Stimulated activated naive CD4-positive, alpha-beta T cell treated with Interleukin-2 at 50 U/mL for 16 hours (primary cell): ENCODE results near the gene MESD.
A peak's percentile ranks its signal among the peaks of the same experiment; 100 is the strongest.

Experiments
- DNase-seq: peaks from one replicate; lab custom pipeline; 2025; lab: John Stamatoyannopoulos, UW

MESD gene

DNA sequence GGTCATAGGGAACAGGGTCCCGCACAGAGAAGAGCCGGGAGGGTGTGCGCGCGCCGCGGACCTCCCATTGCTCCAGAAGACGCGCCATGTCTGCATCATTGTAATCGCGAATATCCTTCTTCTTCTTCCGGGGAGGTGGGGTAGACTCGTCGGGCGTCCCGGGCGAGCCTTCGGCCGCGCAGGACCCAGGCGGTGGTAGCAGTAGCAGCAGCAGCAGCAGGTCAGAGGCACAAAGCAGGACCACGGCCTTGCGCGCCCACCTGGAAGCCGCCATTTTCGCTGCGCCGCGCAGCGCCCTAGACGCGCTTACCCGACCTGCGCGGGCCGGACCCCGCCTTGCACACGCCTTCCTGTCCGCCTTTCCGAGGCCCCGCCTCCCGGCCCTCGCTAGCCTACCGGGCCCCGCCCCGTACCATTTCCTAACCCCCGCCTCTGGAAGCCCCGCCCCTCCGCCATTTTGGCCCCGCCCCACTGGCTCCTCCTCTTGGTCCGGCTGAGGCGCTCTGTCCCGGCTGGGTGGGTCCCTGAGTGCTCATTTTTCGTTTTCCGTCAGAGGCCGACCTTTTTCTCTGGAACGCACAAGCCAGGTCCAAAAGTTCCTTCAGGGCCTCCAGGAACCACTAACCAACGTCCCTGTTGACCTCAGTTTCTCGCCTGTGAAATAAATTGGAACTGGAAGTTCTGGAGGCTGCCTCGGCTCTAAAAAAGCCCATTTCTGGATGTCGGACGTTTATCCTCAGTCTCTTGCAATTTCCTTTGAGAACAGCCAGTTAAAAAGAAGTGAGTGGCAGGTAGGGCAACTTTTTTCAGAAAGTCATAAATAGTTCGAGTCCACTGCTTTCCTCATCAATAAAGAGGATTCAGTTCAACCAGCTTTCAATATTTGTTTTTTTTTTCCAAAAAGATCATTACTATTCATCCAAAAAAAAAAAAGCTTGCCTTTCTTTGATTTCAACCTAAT lies at the start of gene MESD:
Gene MESD, minus strand, starts transcription at position 302 of the 961 bp plus-strand sequence. Its CDS starts 28 bp downstream, at position 274.
- DNase-seq: peak; percentile 95

DNA sequence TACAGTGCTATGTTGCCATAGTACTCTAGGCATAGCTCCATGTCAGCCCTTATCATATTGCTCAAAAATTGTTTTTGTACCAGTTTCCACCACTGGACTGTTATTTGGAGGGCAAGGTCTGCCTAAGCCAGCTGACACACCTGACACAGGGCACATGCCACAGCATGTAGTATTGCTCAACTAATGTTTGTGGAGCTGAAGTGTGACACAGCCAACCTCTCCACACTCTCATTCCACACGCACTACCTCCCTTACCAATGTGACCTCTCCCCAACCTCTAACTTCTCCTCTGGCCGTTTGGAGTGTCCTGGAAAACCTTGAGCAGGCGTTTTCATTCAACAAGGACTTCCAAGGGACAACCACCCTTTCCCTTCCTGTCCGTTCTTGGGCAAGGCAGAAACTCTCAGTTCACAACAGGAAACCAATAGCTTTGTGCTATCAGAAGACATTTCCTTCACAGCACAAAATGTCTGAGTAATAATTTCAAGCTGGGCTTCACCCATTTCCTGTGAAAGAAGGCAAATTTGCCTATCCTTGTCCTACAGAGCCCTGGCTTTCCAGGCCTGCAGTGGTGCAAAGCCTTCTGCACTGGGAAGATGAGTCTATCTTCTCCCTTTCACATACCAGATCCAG lies 49.5 kb upstream of the MESD start:
- no peak for DNase-seq

DNA sequence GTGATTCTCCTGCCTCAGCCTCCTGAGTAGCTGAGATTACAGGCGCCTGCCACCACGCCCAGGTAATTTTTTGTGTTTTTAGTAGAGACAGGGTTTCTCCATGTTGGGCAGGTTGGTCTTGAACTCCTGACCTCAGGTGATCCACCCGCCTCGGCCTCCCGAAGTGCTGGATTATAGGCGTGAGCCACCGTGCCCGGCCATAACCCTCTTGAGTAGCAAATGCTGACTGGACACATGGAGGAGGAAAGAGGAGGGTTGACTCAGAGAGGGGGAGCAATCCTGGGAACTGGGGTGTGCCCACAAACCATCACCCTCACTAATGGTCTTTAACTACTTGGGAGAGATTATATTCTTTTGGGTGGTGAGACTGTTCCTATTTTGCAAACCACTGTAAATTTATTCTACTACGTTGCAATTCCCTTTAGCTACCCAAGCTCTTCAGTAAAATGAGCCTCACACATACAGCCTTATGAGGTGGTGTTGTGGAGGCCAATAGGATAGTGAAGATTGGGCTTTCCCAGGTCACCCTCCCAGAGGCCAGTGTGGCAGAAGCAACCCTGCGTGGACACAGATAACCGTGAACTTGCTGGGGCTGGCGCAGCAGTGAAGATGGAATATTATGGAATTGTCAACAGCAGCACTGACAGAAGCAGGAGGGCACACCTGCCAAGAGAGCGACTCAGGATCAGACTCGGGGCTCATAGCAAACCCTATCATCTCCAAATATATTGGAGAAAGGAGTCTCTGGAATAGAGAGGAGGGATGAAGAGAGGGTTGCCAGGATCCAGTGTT lies 48.5 kb upstream of the MESD start:
- no peak for DNase-seq

DNA sequence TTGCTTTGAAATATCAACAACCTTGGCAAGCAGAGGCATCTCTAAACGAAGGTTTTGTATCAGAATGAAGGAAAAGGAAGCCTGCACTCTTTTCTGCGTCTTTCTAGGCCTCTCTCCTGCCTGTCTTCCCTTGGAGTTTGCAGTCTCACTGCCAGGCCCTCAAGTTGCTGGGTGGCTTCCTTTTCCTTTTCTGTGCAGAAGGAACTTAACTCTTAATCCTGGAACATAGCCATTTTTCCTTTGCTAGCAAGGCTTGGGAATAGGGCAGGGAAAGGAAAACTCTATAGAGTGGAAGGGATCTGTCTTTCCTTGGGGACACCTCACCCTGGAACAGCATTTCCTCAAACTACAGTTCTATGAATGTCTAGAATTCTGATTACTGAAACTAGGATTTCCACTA lies 43.9 kb upstream of the MESD start:
- no peak for DNase-seq

DNA sequence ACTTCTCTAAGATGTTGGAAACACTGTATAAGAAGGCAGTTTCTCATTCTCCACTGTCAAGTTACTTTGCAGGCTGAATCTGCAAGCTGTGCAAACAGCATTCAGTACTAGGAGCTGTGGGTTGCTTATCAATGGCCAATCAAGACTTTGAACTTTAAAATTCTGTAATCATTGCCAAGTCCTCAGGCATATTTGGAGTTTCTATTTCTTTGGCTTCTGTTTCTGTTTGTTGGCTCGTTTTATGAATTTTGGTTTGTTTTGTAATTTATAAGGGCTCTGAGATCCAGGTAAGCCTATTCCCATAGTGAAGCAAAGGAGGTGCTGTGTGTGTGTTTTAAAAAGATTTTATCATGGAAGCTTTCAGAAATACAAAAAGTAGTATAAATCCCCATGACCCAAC lies 43.2 kb upstream of the MESD start:
- DNase-seq: no peak

DNA sequence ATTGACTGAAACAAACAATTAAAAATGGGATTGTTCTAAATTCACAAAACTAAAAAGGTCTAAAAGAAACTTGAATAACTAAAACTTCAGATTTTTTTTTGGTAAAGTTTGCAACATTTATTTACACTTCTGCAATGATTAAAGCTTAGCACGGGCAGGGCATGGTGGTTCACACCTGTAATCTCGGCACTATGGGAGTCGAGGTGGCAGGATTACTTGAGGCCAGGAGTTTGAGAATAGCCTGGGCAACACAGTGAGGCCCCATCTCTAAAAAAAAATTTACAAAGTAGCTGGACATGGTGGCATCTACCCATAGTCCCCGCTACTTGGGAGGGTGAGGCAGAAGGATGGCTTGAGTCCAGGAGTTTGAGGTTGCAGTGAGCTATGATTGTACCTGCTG lies 42.7 kb upstream of the MESD start:
- DNase-seq: no peak

DNA sequence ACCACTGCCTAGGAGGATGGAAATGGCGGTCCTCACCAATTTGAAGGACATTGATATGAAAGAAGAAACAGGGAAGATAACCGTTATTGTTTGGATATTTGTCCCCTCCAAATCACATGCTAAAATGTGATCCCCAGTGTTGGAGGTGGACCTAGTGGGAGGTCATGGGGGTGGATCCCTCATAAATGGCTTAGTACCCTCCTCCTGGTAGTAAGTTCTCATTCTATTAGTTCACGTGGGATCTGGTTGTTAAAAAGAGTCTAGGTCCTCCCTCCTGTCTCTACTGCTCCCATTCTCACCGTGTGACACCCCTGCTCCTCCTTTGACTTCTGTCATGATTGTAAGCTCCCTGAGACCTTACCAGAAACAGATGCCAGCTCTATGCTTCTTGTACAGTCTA lies 41.6 kb upstream of the MESD start:
- DNase-seq: no peak

DNA sequence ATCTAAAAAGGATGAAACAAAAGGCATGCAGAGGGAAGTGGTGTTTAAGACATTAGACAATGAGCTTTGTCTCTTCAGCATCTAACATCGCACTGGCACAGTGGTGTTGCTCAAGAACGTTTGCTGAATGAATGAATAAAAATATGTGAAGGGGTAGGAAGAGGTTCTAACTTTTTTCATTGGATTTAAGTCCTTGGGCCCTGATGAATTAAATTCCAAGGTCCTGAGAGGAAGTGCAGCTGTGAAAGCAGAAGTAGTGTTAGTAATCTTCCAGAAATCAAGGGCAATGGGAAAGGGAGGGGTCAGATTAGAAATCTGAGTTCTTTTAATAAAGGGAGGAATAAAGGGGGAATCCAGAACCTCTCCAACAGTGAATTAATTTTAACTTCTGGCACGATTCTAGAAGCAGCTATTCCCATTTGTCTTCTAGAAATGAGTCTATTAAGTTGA lies 40.7 kb upstream of the MESD start:
- no peak for DNase-seq

DNA sequence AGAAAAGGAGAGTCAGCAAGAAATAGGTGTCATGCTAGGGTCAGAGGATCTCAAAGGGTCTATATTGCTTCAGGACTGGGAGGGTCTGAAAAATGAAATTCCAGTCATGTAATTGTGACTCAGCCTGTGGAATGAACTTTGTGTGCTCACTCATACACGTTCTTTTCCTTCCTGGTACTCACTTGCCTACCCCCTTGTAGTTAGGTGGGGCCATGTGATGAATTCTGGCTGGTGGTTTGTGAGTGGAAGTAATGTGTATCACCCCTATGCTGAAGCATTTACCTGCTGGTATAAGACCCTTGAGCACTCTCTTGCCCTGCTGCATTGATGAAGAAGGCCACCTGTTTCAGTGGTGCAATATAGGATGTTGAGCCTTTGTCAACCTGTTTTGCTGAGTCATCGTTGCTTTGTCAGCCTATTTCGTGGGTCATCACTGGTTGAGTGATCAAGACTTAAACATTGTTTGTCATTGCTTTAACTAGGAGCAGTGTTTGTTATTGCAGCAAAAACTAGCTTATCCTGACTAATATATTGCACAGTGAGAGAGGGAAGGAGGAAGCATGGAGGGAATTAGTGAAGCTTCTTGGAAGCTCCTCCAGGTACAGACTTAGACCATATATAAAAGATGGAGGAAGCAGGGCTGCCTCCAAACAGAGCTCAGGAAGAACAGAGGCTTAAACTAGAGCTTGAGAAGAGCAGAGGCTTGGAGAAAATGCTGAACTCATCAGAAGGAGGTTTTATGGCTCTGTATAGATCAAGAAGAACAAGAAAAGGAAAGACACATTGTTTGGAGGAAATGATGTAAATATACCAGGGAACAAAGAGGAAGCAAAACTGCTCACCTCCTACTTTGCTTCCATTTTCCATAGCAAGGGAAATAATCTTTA lies 40.0 kb upstream of the MESD start:
- DNase-seq: no peak

DNA sequence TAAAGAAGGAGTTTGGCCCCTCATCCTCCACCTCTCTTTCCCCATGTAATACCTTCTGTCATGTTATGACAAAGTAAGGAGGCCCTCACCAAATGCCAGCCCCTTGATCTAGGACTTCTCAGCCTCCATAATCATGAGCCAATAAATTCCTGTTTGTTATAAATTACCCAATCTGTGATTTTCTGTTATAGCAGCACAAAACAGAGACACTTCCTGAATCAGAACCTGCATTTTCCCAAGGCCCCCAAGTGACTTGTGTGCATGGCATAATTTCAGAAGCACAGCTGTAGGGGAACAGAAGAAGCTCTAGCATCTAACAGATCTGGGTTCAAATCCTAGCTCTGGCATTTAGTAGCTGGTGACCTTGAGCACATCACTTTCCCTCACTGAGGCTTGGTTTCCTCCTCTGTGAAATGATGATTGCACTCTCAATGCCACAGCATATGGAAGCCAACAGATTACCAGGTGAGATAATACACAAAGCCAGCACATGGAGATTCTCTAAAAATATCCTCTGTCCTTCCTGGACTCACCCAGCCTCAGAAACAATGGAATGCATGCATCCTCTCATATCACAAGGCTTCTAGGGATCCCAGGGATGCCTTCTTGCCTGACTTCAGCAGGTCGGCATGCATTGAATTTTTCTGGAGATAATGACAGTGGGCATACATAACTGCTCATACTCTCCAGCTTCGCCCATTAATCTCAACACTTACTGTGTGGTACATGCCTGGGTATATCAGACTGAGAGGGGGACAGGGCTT lies 37.4 kb upstream of the MESD start:
- no peak for DNase-seq

DNA sequence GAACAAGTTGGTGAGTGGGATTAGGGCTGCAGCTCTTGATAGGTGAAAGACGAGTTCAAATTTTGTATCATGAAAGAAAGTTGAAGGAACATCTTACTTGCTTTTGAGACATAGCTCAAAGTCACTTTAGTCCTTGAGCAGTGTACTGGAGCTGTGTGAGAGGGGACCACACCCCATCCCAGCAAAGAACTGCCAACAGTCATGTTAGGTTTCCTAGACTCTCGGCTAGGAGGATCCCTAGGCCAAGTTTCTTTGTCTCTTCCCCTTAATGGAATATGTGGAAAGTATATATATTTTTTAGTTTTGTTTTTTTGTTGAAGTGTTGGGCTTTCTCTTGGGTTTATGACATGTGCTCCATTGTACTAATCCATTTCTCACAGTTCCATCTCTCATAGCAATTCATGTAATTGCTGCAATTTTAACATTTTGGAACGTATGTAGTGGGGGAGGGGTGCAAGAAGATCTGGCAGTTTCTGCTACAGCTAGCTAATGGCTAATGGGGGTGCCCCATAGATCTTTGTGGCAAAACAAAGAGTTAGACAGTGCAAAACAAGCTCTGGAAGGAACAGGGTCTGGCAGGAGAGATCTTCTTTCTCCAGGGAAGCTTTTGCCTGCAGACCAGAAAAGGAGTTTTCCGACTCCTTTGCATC lies 36.2 kb upstream of the MESD start:
- no peak for DNase-seq

DNA sequence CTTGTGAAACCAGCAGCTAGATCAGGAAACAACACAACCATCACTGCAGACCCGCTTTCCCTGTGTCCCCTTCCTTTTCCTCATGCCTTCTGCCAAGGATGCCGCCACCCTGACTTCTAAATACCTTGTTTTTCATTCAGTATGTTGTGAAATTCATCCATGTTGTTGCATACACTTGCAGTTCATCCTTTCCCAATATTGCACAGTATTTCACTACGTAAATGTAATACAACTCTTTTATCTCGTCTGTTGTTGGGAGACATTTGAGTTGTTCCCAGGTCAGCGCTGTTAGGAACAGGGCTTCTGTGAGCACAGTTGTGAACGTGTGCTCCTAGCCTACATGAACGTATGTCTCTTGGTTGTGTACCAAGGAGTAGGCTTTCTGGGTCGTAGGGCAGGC lies 35.3 kb upstream of the MESD start:
- no peak for DNase-seq

DNA sequence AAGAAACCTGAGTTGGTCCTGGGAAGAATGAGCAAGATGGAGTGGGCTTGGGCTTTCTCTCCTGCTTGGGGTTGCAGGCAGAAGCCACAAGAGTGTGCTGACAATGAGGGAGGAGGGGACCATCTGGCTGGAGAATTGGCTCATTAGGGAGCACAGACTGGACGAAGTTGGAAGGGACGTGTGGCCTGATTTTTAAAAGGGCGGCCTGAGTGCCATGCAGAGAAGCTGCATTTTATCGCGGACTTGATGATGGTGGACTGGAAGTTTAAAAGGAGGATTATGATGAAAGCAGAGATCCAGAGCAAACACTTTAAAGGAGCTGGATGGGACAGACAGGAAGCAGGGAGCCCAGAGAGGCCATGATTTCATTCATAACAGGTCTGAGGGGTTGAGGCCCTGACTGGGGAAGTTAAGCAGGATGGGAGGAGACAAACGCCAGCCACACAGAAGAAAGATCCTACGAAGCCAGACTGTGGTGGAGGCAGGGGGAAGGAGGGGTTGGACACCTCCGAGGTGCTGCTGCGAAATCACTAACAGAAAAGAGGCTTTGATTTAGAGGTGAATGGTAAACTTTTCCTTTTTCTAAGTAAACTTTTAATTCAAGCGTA lies 34.8 kb upstream of the MESD start:
- no peak for DNase-seq

DNA sequence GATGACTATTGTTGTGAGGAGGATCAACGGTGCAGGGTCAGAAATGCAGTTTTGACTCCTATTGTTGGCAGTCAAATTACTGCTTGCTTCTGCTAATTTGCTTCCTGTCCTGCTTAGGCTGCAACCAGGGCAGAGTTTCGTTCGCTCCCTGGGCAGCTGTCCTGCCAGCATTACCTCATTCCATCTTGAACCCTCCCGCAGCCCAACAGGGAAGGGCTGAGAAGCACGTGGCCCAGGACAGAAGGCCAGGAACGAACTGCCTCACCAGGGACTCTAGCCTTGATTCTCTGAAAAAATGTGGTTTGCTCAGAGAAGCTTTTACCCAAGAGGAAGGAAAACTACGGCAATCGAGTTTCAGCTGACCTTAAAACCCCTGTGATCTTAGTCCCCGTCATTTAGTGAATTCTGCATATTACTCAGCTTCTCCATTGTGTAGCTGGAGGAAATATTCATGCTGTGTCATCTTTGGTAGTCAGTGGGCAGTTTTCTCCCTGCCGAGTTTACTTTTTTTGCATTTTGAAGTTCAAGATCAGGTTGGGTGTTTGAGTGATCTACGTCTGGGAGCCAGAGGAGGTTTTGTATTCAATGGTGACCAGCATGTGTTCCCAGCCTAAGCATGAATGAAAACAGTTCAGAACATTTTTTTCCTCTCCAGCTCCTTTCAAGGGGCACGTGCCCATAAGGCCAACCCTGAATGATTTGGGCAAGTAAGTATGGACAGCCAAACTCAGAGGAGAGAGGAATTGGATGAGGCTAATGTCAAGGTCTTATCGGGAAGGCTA lies 34.1 kb upstream of the MESD start:
- no peak for DNase-seq

DNA sequence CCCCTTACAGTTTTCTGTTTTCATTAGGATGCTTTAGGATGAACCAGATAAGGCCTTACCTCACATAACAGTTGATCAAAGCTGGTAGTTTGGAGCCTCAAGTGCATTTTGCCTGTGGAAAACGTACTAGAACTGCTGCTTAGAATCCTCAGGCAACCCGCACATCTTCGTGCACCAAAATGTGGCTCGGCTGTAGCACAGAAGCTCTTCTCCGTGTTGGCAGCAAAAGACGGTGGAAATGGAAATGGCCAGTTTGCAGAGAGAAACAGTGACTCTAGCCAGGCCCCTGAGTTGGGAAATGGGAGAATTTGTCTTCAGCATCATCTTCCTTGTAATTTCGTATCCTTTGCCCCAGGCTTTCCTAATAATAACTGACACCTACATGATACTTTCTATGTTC lies 31.7 kb upstream of the MESD start:
- no peak for DNase-seq

DNA sequence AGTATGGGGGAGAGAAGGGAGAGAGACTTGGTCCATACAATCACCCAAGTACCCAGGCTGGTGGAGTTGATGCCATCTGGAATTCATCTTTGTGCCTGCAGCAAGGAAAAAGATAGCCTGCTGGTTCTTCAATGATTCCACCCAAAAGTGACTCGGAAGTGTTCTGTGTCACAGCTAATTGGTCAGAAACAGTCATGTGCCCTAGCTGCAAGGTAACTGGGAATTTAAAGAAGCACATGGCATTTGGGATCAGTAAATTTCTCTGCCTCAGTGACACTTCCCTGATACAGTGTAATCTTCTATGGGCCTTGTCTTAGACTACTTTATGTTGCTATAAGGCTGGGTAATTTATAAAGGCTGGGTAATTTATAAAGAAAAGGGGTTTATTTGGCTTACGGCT lies 28.6 kb upstream of the MESD start:
- no peak for DNase-seq

DNA sequence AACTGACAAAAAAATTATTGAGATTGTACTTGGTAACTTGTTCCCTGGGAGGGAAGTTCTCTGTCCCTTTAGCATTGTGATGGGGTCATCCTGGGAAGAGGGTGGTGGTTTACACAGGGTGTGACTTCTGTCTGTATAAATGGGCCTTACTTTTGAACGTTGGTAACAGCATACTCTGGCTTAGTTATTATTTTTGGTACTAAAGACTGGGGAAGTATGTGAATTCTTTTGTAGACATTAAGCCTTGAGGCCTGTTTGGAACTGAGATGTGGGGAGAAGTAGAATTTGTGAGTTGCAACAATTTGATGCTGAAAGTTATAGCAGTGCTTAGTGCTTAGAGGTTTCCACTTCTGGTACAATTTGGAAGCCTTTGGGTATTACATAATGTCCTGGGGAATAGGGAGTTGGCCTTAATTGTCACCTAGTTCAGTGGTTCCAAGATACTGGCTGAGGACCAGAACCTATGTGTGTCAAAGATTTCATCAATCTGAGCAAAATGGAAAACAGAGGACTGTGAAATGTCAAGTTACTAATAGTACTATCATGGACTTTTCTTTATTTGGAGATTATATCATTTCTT lies 27.0 kb upstream of the MESD start:
- no peak for DNase-seq

DNA sequence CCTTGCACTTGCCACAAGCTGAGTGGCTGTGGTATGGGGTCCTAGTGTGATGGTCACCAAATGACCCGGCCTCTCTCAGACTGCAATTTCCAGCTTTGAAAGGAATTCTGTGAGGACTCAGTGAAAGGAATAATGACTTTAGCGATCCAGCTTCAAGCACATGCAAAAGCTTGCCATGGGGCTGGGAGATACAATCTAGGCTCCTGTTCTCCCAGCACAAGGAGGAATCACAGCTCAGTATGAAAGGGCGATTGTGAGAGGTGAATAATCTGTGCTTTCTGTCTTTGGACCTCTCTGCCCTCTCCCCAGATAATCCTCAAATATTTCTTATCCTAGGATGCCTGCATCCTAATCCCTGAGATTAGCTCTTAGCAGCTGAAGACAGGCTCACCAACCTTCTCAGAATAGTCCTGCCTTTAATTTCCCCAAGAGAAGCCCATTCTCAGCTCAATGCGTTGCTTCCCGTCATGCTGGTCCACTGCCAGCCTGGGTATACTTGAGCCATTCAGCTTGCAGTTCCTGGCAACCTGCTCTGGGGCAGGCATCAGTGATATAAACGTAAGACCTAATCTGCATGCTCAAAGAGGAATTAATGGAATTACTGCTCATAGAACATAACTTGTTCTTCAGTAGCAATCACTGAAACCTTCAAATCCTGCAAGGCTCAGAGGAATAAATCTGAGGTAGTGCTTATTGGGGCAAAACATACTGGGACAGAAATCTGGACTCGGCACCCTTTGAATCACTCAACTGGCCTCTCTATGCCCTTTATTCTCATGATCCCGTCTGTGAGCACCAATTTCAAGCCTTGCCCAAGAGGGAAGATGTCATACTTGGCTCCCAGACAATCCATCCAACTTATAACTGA lies 26.2 kb upstream of the MESD start:
- no peak for DNase-seq
